Thyroid gland (tissue), 4 donors: ENCODE measurements around the gene PTGDR.

Experiments
- POLR2A ChIP-seq, 2 donors: fragments of 450-650 bp; IDR thresholded peaks; one replicate each; pipeline ENCODE4 v1.6.1; 2017; ENCODE audit warnings: antibody characterized with exemption in 2 of 2, mild to moderate bottlenecking in 2 of 2, moderate library complexity in 1 of 2
- TF ChIP-seq, protein P1 (sequence below), 6 experiments: fragments of 200-600 bp in 3 of 6; fragments of 450-650 bp in 3 of 6; sonication (generic) in 3 of 6; IDR thresholded peaks; one replicate each; pipeline ENCODE4 v1.5.1; 2016 to 2019; ENCODE audit warnings: antibody characterized with exemption in 6 of 6, mild to moderate bottlenecking in 2 of 6, inconsistent platforms in 1 of 6, moderate library complexity in 1 of 6

DNA sequence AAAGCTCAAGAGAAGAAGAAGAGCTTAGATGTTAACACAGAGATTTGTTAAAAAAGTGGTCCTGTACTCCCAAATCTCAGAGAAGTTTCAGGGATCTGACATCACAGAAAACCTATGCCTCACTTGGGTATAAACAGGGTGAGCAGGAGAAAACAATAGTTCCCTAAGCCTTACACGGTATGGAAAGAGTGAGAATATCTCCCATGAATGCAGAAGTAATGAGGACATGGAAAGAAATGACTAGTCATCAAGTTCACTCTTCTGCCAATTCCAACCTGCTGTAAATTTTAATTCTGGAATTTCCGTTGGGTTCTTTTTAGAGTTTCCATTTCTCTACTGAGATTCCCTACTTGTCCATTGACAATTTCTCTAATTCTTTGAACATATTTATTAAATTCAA, 40.4 kb downstream of the PTGDR start:
- TF ChIP-seq, protein P1, sequence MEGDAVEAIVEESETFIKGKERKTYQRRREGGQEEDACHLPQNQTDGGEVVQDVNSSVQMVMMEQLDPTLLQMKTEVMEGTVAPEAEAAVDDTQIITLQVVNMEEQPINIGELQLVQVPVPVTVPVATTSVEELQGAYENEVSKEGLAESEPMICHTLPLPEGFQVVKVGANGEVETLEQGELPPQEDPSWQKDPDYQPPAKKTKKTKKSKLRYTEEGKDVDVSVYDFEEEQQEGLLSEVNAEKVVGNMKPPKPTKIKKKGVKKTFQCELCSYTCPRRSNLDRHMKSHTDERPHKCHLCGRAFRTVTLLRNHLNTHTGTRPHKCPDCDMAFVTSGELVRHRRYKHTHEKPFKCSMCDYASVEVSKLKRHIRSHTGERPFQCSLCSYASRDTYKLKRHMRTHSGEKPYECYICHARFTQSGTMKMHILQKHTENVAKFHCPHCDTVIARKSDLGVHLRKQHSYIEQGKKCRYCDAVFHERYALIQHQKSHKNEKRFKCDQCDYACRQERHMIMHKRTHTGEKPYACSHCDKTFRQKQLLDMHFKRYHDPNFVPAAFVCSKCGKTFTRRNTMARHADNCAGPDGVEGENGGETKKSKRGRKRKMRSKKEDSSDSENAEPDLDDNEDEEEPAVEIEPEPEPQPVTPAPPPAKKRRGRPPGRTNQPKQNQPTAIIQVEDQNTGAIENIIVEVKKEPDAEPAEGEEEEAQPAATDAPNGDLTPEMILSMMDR (IDR thresholded peaks at IDR 0.05) = no peak
- no peak for TF ChIP-seq POLR2A (IDR thresholded peaks at IDR 0.05)
